Thyroid gland (tissue), 4 donors: ENCODE measurements around the gene L3HYPDH. TPM values are rescaled to one million over a fixed set of nuclear protein-coding genes. Genes with fewer than 3 reads are reported as not detected.

Experiments used
- DNase-seq, 2 donors: peaks; one replicate each; pipeline ENCODE4 v3.0.0-alpha.2; 2019
- H3K27ac ChIP-seq, 3 donors: fragments of 200-600 bp; sonication (generic); 1 replicate in 2 of 3; 2 replicates in 1 of 3; pipeline ENCODE4 v1.5.1; 2016 to 2019; ENCODE audit warnings: mild to moderate bottlenecking in 1 of 3, moderate library complexity in 1 of 3
- H3K27me3 ChIP-seq: fragments of 200-600 bp; sonication (generic); one replicate; pipeline ENCODE4 v1.5.1; 2019
- H3K36me3 ChIP-seq, 2 donors: fragments of 200-600 bp; sonication (generic); one replicate each; pipeline ENCODE4 v1.5.1; 2016 to 2019
- H3K4me1 ChIP-seq, 2 donors: fragments of 200-600 bp; sonication (generic); one replicate each; pipeline ENCODE4 v1.5.1; 2017 to 2019
- H3K4me3 ChIP-seq, 3 donors: fragments of 200-600 bp; sonication (generic); replicated peaks in 1 of 3; 1 replicate in 2 of 3; 2 replicates in 1 of 3; pipeline ENCODE4 v1.5.1; 2016; ENCODE audit warnings: mild to moderate bottlenecking in 1 of 3
- H3K9me3 ChIP-seq: fragments of 200-600 bp; sonication (generic); one replicate; pipeline ENCODE4 v1.5.1; 2017
- POLR2A ChIP-seq, 2 donors: fragments of 450-650 bp; IDR thresholded peaks; one replicate each; pipeline ENCODE4 v1.6.1; 2017; ENCODE audit warnings: antibody characterized with exemption in 2 of 2, mild to moderate bottlenecking in 2 of 2, moderate library complexity in 1 of 2
- WGBS, 2 donors: methylation state at CpG; one replicate each; pipeline ENCODE4 v1.1.5; 2017; 5-methylcytosine and 5-hydroxymethylcytosine counted together
- intact Hi-C: fragments of 100-400 bp; cut with DNase I; formaldehyde crosslinking; loops from one replicate; pipeline ENCODE4 v1.15.1; 2023
- total RNA-seq, 4 donors: library from RNA; depleted of rRNA; stranded (reverse); fragments of >200 nt; gene quantifications; one replicate each; pipeline ENCODE4 v1.2.3, GENCODE V29; 2016
- TF ChIP-seq, protein P1 (sequence below), 6 experiments: fragments of 200-600 bp in 3 of 6; fragments of 450-650 bp in 3 of 6; sonication (generic) in 3 of 6; IDR thresholded peaks; one replicate each; pipeline ENCODE4 v1.5.1; 2016 to 2019; ENCODE audit warnings: antibody characterized with exemption in 6 of 6, mild to moderate bottlenecking in 2 of 6, inconsistent platforms in 1 of 6, moderate library complexity in 1 of 6

The L3HYPDH gene
- total RNA-seq, 4 donors from 2014 or later = 54.8 to 97.7 (median 81.2) TPM

DNA sequence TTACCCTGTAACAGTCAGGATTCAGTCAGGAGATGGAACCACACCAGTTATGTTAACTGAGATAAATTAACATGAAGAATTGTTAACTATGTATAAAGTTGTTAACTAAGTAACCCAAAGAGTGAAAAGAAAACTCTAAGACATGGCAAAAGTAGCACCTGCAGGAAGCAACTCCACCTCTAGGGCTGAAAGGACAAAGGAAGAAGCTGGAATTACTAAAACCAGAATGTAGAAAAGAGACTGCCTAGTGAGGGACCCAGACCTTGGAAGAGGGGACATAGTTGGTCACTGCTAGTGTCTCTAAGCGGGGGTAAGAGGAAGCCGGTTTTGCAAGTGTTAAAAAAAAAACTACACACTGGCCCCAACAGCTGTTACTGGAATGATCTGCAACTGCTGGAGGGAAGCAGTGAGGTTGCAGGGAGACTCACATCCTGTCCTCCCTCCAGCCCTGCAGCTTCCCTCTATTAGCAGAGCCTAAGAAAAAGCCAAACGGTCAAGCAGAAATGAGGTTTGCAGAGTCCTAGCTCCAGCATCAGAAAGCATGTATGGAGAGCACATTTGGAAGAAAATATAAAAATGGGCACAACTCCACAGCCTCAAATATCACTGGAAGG is 58.8 kb downstream of the L3HYPDH start:
- Histone ChIP-seq H3K27ac (no peak overlapping the region), H3K4me3 (no peak overlapping the region), H3K9me3 (no peaks in the 10 kb centered on the region), H3K36me3 (no peaks in the 10 kb centered on the region), H3K27me3 (no peaks in the 10 kb centered on the region), H3K4me1 (peaks cover 13 to 24% of the 10 kb centered on the region in 2 donors)
- 69 to 72% methylated on average over 3 of the region's 3 CpGs for WGBS, 2 donors
- no peak for DNase-seq
- TF ChIP-seq, protein P1, sequence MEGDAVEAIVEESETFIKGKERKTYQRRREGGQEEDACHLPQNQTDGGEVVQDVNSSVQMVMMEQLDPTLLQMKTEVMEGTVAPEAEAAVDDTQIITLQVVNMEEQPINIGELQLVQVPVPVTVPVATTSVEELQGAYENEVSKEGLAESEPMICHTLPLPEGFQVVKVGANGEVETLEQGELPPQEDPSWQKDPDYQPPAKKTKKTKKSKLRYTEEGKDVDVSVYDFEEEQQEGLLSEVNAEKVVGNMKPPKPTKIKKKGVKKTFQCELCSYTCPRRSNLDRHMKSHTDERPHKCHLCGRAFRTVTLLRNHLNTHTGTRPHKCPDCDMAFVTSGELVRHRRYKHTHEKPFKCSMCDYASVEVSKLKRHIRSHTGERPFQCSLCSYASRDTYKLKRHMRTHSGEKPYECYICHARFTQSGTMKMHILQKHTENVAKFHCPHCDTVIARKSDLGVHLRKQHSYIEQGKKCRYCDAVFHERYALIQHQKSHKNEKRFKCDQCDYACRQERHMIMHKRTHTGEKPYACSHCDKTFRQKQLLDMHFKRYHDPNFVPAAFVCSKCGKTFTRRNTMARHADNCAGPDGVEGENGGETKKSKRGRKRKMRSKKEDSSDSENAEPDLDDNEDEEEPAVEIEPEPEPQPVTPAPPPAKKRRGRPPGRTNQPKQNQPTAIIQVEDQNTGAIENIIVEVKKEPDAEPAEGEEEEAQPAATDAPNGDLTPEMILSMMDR (IDR thresholded peaks at IDR 0.05) = no peak
- no peak for TF ChIP-seq POLR2A (IDR thresholded peaks at IDR 0.05)
- intact Hi-C loops = no loop called here

DNA sequence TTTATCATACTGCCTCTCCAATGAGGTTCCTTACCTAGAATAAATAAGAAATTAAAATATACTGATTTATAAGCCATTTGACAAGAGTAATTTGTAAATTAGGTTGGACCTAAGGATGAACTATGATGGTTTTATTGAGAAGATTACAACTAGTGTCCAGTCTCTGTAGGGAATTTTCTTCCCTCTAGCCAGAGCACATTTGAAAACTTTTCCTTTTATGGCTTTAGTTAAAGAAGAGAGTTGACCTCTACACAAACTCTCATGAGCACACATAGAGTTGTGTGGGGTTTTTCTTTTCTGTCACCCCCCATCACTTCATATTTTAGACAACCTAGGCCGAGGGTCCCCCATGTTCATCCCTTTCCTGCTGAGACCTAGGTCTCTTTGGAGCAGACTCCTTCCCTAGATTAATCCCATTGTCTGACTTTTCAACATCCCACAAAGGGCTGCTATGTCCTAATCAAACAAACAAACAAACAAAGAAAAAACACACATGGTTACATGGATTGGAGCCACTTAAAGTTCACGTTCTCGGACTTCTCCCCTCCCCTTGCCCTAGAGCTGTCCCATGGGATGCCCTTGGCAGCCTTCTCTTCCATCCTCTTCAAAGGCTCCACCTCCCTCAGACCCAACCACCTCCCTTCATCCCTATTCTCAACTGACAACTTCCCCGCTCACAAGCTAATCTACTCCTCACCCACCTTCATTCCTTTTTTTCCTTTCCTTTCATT is 59.7 kb downstream of the L3HYPDH start:
- Histone ChIP-seq H3K27me3 (no peaks in the 10 kb centered on the region), H3K27ac (no peak overlapping the region), H3K4me3 (no peak overlapping the region), H3K36me3 (no peaks in the 10 kb centered on the region), H3K4me1 (peaks cover 13 to 24% of the 10 kb centered on the region in 2 donors), H3K9me3 (no peaks in the 10 kb centered on the region)
- 67 to 74% methylated on average over 4 of the region's 4 CpGs for WGBS, 2 donors
- intact Hi-C loops = no loop called here
- DNase-seq = no peak
- TF ChIP-seq, protein P1 (IDR thresholded peaks at IDR 0.05) = no peak
- TF ChIP-seq POLR2A (IDR thresholded peaks at IDR 0.05) = no peak

Other genes starting within 250 kb of the L3HYPDH start
- 10 to 100 TPM in 1 of 4 donors, 1 to 10 TPM in 3; 7.4 to 12.9 (median 7.7) TPM for gene GPR135, start 19.0 kb downstream of the L3HYPDH start, total RNA-seq
- gene JKAMP, start 109 bp upstream of the L3HYPDH start, total RNA-seq = 10 to 100 TPM; 67.9 to 85.7 (median 75.5) TPM
- under 1 TPM in 1 of 4 donors, not detected in 3; 0.24 TPM for gene CCDC175, start 92.4 kb upstream of the L3HYPDH start, total RNA-seq